Upper lobe of left lung (tissue), 6 donors: ENCODE measurements around the gene ISL1. TPM values are rescaled to one million over a fixed set of nuclear protein-coding genes. Genes with fewer than 3 reads are reported as not detected.

ENCODE experiments used
- ATAC-seq, 2 donors: fragments of 200-7000 bp; cut with Tn5 transposase; one replicate each; pipeline ENCODE4 v1.9.1; 2022; ENCODE audit warnings: mild to moderate bottlenecking in 2 of 2, moderate library complexity in 2 of 2; ENCODE audit not compliant: low FRiP score in 2 of 2
- DNase-seq, 2 donors: peaks; one replicate each; pipeline ENCODE4 v3.0.0-alpha.2; 2019 to 2020
- H3K27ac ChIP-seq, 4 donors: fragments of 200-600 bp; sonication (generic); one replicate each; pipeline ENCODE4 v1.5.1; 2016 to 2019
- H3K27me3 ChIP-seq, 4 donors: fragments of 200-600 bp; sonication (generic); one replicate each; pipeline ENCODE4 v1.5.1; 2017 to 2019
- H3K36me3 ChIP-seq, 4 donors: fragments of 200-600 bp; sonication (generic); one replicate each; pipeline ENCODE4 v1.5.1; 2016 to 2019
- H3K4me1 ChIP-seq, 4 donors: fragments of 200-600 bp; sonication (generic); one replicate each; pipeline ENCODE4 v1.5.1; 2018 to 2019
- H3K4me3 ChIP-seq, 4 donors: fragments of 200-600 bp; sonication (generic); one replicate each; pipeline ENCODE4 v1.5.1; 2017 to 2019; ENCODE audit warnings: mild to moderate bottlenecking in 2 of 4, moderate library complexity in 1 of 4
- H3K9me3 ChIP-seq, 4 donors: fragments of 200-600 bp; sonication (generic); one replicate each; pipeline ENCODE4 v1.5.1; 2018 to 2019
- EP300 ChIP-seq, 4 donors: sonication (generic); formaldehyde crosslinking; IDR thresholded peaks; one replicate each; pipeline ENCODE4 v1.5.1; 2017; ENCODE audit warnings: antibody characterized with exemption in 4 of 4, control low read depth in 2 of 4
- POLR2A ChIP-seq, 4 donors: fragments of 450-650 bp; IDR thresholded peaks; one replicate each; pipeline ENCODE4 v1.5.1; 2016 to 2017; ENCODE audit warnings: antibody characterized with exemption in 4 of 4, mild to moderate bottlenecking in 2 of 4
- POLR2AphosphoS5 ChIP-seq, 2 donors: sonication (generic); formaldehyde crosslinking; IDR thresholded peaks; one replicate each; pipeline ENCODE4 v1.5.1; 2017; ENCODE audit warnings: antibody characterized with exemption in 2 of 2
- WGBS, 2 donors: methylation state at CpG; one replicate each; pipeline ENCODE4 v1.1.5; 2017 to 2018; 5-methylcytosine and 5-hydroxymethylcytosine counted together
- total RNA-seq, 6 donors: library from RNA; depleted of rRNA in 4 of 6; stranded (reverse); fragments of >200 nt in 4 of 6; gene quantifications; one replicate each; pipeline versions ENCODE4 v1.1.0 to v1.2.1, GENCODE V29; 2016 to 2021
- TF ChIP-seq, protein P1 (sequence below), 6 experiments: fragments of 450-650 bp in 4 of 6; fragments of 200-600 bp in 2 of 6; sonication (generic) in 2 of 6; IDR thresholded peaks; one replicate each; pipeline ENCODE4 v1.5.1; 2016 to 2019; ENCODE audit warnings: antibody characterized with exemption in 6 of 6
- donor health status: DM: no; HTN: no; CAD: no; lungs with moderate emphysema.
- donor health status: DM: no; HTN: yes; CAD: no; lungs with severe emphysema.

Gene ISL1
- total RNA-seq, 6 donors from 2014 or later = not detected

DNA sequence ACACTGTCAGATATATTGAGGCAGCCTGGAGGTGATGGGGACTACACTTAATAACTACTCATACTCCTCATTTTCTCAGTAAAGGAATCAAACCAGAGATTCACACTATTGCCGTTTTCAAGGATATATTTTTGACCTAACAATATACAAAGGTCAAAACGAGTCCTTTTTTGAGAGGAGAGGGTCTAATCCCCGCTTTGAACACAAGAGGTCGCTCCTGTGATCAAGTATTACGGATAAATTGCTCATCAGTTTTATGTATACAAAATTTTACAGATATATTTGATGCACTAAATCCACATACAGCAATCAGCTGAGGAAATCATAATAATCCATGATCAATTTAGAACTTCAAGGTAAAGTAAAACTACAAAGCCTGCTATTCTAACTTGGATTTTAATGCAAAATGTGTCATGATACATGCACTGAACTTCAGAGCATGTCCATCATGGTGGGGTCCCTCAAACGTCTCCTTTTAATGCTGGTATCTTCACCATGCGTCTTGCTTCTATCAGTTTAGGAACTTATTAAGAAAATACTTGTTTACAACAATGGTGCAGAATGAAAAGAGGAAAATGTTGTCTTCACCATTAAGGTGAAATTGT lies 2.5 kb upstream of the ISL1 start:
- no peaks in the 10 kb centered on the region for H3K9me3 ChIP-seq
- H3K27ac ChIP-seq = no peak overlapping the region
- DNase-seq (no peak), ATAC-seq (no peak)
- TF ChIP-seq POLR2AphosphoS5 (IDR thresholded peaks at IDR 0.05) = no peak
- TF ChIP-seq, protein P1, sequence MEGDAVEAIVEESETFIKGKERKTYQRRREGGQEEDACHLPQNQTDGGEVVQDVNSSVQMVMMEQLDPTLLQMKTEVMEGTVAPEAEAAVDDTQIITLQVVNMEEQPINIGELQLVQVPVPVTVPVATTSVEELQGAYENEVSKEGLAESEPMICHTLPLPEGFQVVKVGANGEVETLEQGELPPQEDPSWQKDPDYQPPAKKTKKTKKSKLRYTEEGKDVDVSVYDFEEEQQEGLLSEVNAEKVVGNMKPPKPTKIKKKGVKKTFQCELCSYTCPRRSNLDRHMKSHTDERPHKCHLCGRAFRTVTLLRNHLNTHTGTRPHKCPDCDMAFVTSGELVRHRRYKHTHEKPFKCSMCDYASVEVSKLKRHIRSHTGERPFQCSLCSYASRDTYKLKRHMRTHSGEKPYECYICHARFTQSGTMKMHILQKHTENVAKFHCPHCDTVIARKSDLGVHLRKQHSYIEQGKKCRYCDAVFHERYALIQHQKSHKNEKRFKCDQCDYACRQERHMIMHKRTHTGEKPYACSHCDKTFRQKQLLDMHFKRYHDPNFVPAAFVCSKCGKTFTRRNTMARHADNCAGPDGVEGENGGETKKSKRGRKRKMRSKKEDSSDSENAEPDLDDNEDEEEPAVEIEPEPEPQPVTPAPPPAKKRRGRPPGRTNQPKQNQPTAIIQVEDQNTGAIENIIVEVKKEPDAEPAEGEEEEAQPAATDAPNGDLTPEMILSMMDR (IDR thresholded peaks at IDR 0.05) = peak in 2 of 6 experiments; percentile 14 to 31
- no peak for TF ChIP-seq POLR2A (IDR thresholded peaks at IDR 0.05)
- no peak for TF ChIP-seq EP300 (IDR thresholded peaks at IDR 0.05)
- peaks cover 10 to 29% (median 23%) of the 10 kb centered on the region in 4 donors for H3K4me1 ChIP-seq
- H3K4me3 ChIP-seq = no peak overlapping the region
- 3 to 4% methylated on average over 7 of the region's 7 CpGs for WGBS, 2 donors
- H3K36me3 ChIP-seq = no peaks in the 10 kb centered on the region
- peaks cover 0 to 55% (median 27%) of the 10 kb centered on the region in 4 donors for H3K27me3 ChIP-seq

- 14 to 16% methylated on average over 19 of the region's 19 CpGs for WGBS, 2 donors
- TF ChIP-seq, protein P1 (IDR thresholded peaks at IDR 0.05) = no peak
- TF ChIP-seq EP300 (IDR thresholded peaks at IDR 0.05) (no peak), POLR2AphosphoS5 (IDR thresholded peaks at IDR 0.05) (no peak), POLR2A (IDR thresholded peaks at IDR 0.05) (no peak)
- Histone ChIP-seq H3K36me3 (no peaks in the 10 kb centered on the region), H3K4me1 (peaks cover 13 to 32% (median 23%) of the 10 kb centered on the region in 4 donors), H3K9me3 (no peaks in the 10 kb centered on the region), H3K27ac (no peak overlapping the region), H3K4me3 (no peak overlapping the region), H3K27me3 (peaks cover 2 to 62% (median 30%) of the 10 kb centered on the region in 4 donors)
- DNase-seq = no peak
- no peak for ATAC-seq
Measured at GRCh38 chr5:51381761-51382474, 1.3 kb upstream of the ISL1 start.

DNA sequence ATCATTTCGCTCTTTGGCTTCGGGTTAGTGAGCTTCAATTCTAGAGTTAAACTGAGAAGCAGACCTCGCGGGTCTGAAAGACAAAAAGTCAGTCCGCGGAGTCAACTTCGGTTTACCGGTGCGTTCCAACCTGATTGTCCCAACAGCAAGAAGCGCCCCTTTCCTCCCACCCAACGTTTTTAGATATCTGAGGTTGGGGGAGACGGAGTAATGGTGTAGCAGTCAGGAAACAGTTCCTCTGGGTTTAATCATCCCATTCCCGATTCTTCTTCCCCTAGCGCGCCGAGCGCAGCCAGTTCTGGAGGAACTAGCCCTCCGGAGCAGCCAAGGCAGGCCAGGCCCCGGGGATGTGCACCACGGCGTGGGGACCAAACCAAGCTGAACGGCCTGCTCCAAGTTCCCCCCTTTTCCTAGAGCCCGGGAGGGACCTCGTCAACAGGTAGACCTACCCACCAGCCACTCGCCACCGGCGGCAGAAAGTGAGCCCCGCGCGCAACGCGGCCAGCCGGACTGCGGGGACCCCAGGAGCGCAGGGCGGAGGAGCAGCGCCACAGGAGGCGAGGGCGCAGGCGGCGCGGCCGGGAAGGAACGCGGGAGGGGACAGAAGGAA lies 622 bp upstream of the ISL1 start:
- H3K36me3 ChIP-seq = no peaks in the 10 kb centered on the region
- WGBS, 2 donors = 3 to 4% methylated on average over 25 to 45 of the region's 45 CpGs
- TF ChIP-seq, protein P1 (IDR thresholded peaks at IDR 0.05) = no peak
- no peak for TF ChIP-seq POLR2A (IDR thresholded peaks at IDR 0.05)
- no peak for TF ChIP-seq EP300 (IDR thresholded peaks at IDR 0.05)
- TF ChIP-seq POLR2AphosphoS5 (IDR thresholded peaks at IDR 0.05) = no peak
- no peaks in the 10 kb centered on the region for H3K9me3 ChIP-seq
- DNase-seq (peak in 1 of 2 donors; percentile 84), ATAC-seq (peak in 1 of 2 donors; percentile 14)
- peak overlapping the region in 3 of 4 donors; percentile 30 to 48 (median 47) for H3K4me3 ChIP-seq
- peaks cover 20 to 39% (median 27%) of the 10 kb centered on the region in 4 donors for H3K4me1 ChIP-seq
- no peak overlapping the region for H3K27ac ChIP-seq
- peaks cover 2 to 62% (median 34%) of the 10 kb centered on the region in 4 donors for H3K27me3 ChIP-seq

GRCh38 chr5:51384281-51384840 lies 1.1 kb downstream of the ISL1 start:
- WGBS, 2 donors = 15 to 16% methylated on average over 12 of the region's 12 CpGs
- peaks cover 2 to 65% (median 27%) of the 10 kb centered on the region in 4 donors for H3K27me3 ChIP-seq

More at GRCh38 chr5:51384281-51384840, 1.1 kb downstream of the ISL1 start:
- H3K36me3 ChIP-seq = no peaks in the 10 kb centered on the region
- H3K4me3 ChIP-seq = no peak overlapping the region
- TF ChIP-seq, protein P1 (IDR thresholded peaks at IDR 0.05) = no peak
- TF ChIP-seq POLR2AphosphoS5 (IDR thresholded peaks at IDR 0.05) (no peak), EP300 (IDR thresholded peaks at IDR 0.05) (no peak), POLR2A (IDR thresholded peaks at IDR 0.05) (no peak)
- H3K9me3 ChIP-seq = no peaks in the 10 kb centered on the region
- peaks cover 14 to 36% (median 21%) of the 10 kb centered on the region in 4 donors for H3K4me1 ChIP-seq
- DNase-seq (no peak), ATAC-seq (no peak)
- H3K27ac ChIP-seq = no peak overlapping the region
